Adrenal gland (tissue), 12 donors: Measurements from ENCODE around the gene RNPEP. TPM values are rescaled to one million over a fixed set of nuclear protein-coding genes. Genes with fewer than 3 reads are reported as not detected.

Source experiments
- DNase-seq, 7 donors: peaks; one replicate each; pipeline ENCODE4 v3.0.0-alpha.2; 2019 to 2020
- H3K27ac ChIP-seq, 5 donors: fragments of 200-600 bp; sonication (generic) in 4 of 5; 1 replicate in 3 of 5; 2 replicates in 2 of 5; pipeline versions ENCODE4 v1.5.1 to v1.8.0; 2016 to 2020; ENCODE audit warnings: mild to moderate bottlenecking in 1 of 5
- H3K27me3 ChIP-seq: fragments of 200-600 bp; 2 replicates; pipeline ENCODE4 v1.8.0; 2021
- H3K36me3 ChIP-seq, 2 donors: fragments of 200-600 bp; replicated peaks in 1 of 2; 1 replicate in 1 of 2; 2 replicates in 1 of 2; pipeline versions ENCODE4 v1.5.1 to v1.8.0; 2018 to 2022
- H3K4me1 ChIP-seq, 2 donors: fragments of 200-600 bp; replicated peaks in 1 of 2; 1 replicate in 1 of 2; 2 replicates in 1 of 2; pipeline versions ENCODE4 v1.5.1 to v1.8.0; 2018 to 2021
- H3K4me3 ChIP-seq, 4 donors: fragments of 200-600 bp; sonication (generic) in 3 of 4; one replicate each; pipeline ENCODE4 v1.5.1; 2016 to 2018
- H3K9me3 ChIP-seq, 3 donors: fragments of 200-600 bp; sonication (generic) in 1 of 3; replicated peaks in 1 of 3; 1 replicate in 2 of 3; 2 replicates in 1 of 3; pipeline versions ENCODE4 v1.5.1 to v1.8.0; 2016 to 2021
- CTCF ChIP-seq, 6 experiments: fragments of 450-650 bp in 4 of 6; fragments of 200-600 bp in 2 of 6; sonication (generic) in 1 of 6; IDR thresholded peaks; 1 replicate in 5 of 6; 2 replicates in 1 of 6; pipeline versions ENCODE4 v1.5.1 to v1.8.0; 2016 to 2021; ENCODE audit warnings: antibody characterized with exemption in 6 of 6, mild to moderate bottlenecking in 2 of 6, moderate library complexity in 1 of 6
- POLR2A ChIP-seq, 2 donors: fragments of 450-650 bp; IDR thresholded peaks; one replicate each; pipeline ENCODE4 v1.6.1; 2017; ENCODE audit warnings: antibody characterized with exemption in 2 of 2, mild to moderate bottlenecking in 2 of 2, moderate library complexity in 1 of 2
- WGBS, 4 donors: extraction: QIAGEN DNeasy Blood & Tissue Kit in 2 of 4; methylation state at CpG; one replicate each; pipeline versions ENCODE4 v1.1.5 to v1.1.7; 2013 to 2017; 5-methylcytosine and 5-hydroxymethylcytosine counted together
- intact Hi-C, 2 donors: fragments of 100-400 bp; cut with DNase I; formaldehyde crosslinking; loops; one replicate each; pipeline versions ENCODE4 v1.14.1 to v1.15.0; 2022 to 2023
- polyA plus RNA-seq, 3 donors: library from polyadenylated mRNA; stranded (reverse); fragments of 200-250 nt in 2 of 3; fragments of 350-450 nt in 1 of 3; fragmentation: Illumina TruSeq in 1 of 3; extraction: RNeasy Lipid Tissue Mini Kit (QIAGEN cat#74804) in 1 of 3; gene quantifications; one replicate each; pipeline ENCODE4 v1.2.3, GENCODE V29; 2013 to 2014
- total RNA-seq, 9 donors: library from RNA; depleted of rRNA in 4 of 9; stranded (reverse); fragments of >200 nt in 4 of 9; fragments of 120-200 nt in 1 of 9; fragmentation: NEBNext Ultra II Directional in 1 of 9; extraction: Animal tissue kit (Norgen Biotek cat#: 25700) in 1 of 9; gene quantifications; one replicate each; pipeline versions ENCODE4 v1.1.0 to v1.2.4, GENCODE V29; 2013 to 2023
- donor health status: healthy with polysubstance abuse.
- donor health status: Bipolar disorder and iron deficiency.
- donor health status: DM: yes; HTN: yes; CAD: no.
- donor health status: DM: no; HTN: no; CAD: no.
- donor health status: DM: no; HTN: no; CAD: no.
- donor health status: DM: yes; HTN: yes; CAD: no.

Gene RNPEP
- total and polyA plus RNA-seq, 12 donors = 28.9 to 99.6 (median 62.2) TPM

GRCh38 chr1:202010180-202011015 is 27.9 kb downstream of the RNPEP start, which contains the start of gene ELF3:
TSS of gene ELF3 (plus strand) at chr1:202010587. CDS start at chr1:202011137, 550 bp downstream.
- 68 to 84% (median 83%) methylated on average over 16 to 24 of the region's 24 CpGs for WGBS, 4 donors
- TF ChIP-seq POLR2A (IDR thresholded peaks at IDR 0.05) (no peak), CTCF (IDR thresholded peaks at IDR 0.05) (no peak)
- Histone ChIP-seq H3K36me3 (peaks cover 0 to 9% of the 10 kb centered on the region in 2 donors), H3K4me1 (no peaks in the 10 kb centered on the region), H3K4me3 (no peak within 1 kb of the TSS), H3K9me3 (no peaks in the 10 kb centered on the region), H3K27ac (peak within 1 kb of the TSS in 1 of 5 donors; percentile 6), H3K27me3 (no peaks in the 10 kb centered on the region)
- no peak for DNase-seq
- intact Hi-C loops = no loop called here

GRCh38 chr1:202011994-202012393 is 29.5 kb downstream of the RNPEP start:
- WGBS, 4 donors = 87 to 96% (median 93%) methylated on average over 9 to 11 of the region's 11 CpGs

GRCh38 chr1:202012544-202013478 is 30.4 kb downstream of the RNPEP start:
- Histone ChIP-seq H3K36me3 (no peaks in the 10 kb centered on the region), H3K4me3 (no peak overlapping the region), H3K27me3 (no peaks in the 10 kb centered on the region), H3K27ac (no peak overlapping the region), H3K4me1 (peaks cover 0 to 5% of the 10 kb centered on the region in 2 donors), H3K9me3 (no peaks in the 10 kb centered on the region)
- no peak for DNase-seq
- no peak for TF ChIP-seq CTCF (IDR thresholded peaks at IDR 0.05)
- TF ChIP-seq POLR2A (IDR thresholded peaks at IDR 0.05) = no peak
- 84 to 90% (median 87%) methylated on average over 19 to 35 of the region's 35 CpGs for WGBS, 4 donors
- intact Hi-C loops = no loop called here

More at GRCh38 chr1:202011994-202012393, 29.5 kb downstream of the RNPEP start:
- Histone ChIP-seq H3K4me1 (peaks cover 0 to 5% of the 10 kb centered on the region in 2 donors), H3K4me3 (no peak overlapping the region), H3K27ac (no peak overlapping the region), H3K36me3 (no peaks in the 10 kb centered on the region), H3K27me3 (no peaks in the 10 kb centered on the region), H3K9me3 (no peaks in the 10 kb centered on the region)
- intact Hi-C loops = no loop called here
- TF ChIP-seq CTCF (IDR thresholded peaks at IDR 0.05) (no peak), POLR2A (IDR thresholded peaks at IDR 0.05) (no peak)
- no peak for DNase-seq

GRCh38 chr1:202013603-202014002 is 31.2 kb downstream of the RNPEP start:
- 93 to 96% (median 95%) methylated on average over 9 to 12 of the region's 12 CpGs for WGBS, 4 donors
- TF ChIP-seq POLR2A (IDR thresholded peaks at IDR 0.05) (no peak), CTCF (IDR thresholded peaks at IDR 0.05) (no peak)
- no peak for DNase-seq
- H3K4me1 ChIP-seq = peaks cover 0 to 5% of the 10 kb centered on the region in 2 donors
- H3K27me3 ChIP-seq = no peaks in the 10 kb centered on the region
- intact Hi-C loops = no loop called here
- H3K4me3 ChIP-seq = no peak overlapping the region
- no peak overlapping the region for H3K27ac ChIP-seq
- no peaks in the 10 kb centered on the region for H3K9me3 ChIP-seq
- no peaks in the 10 kb centered on the region for H3K36me3 ChIP-seq
